ENCODE measurements around the gene SPDEF.

- no peak for TF ChIP-seq CTCF (IDR thresholded peaks at IDR 0.05)
- TF ChIP-seq POLR2A (IDR thresholded peaks at IDR 0.05): no peak
Observed at GRCh38 chr6:34514112-34514511, 42.0 kb downstream of the SPDEF start.
